K562 (cell line): Measurements from ENCODE around the gene NECTIN1. TPM values are rescaled to one million over a fixed set of nuclear protein-coding genes. Genes with fewer than 3 reads are reported as not detected.

ENCODE experiments used
- ATF3 ChIP-seq, 2 experiments: fragments of 450-650 bp in 1 of 2; sonication (generic) in 1 of 2; formaldehyde crosslinking in 1 of 2; IDR thresholded peaks in 1 of 2; conservative IDR thresholded peaks in 1 of 2; 2 replicates each; pipeline versions ENCODE4 v1.6.1 to v1.8.1; 2016 to 2023; ENCODE audit warnings: mild to moderate bottlenecking in 2 of 2, moderate library complexity in 2 of 2, inconsistent platforms in 1 of 2, missing genetic modification reagents in 1 of 2
- ELF1 ChIP-seq: fragments of 200-800 bp; sonication (Bioruptor generic); IDR thresholded peaks from 2 replicates; pipeline ENCODE4 v1.6.1; 2016; ENCODE audit warnings: missing genetic modification characterization, missing compliant biosample characterization
- GTF2E2 ChIP-seq: fragments of 200-800 bp; sonication (Bioruptor generic); IDR thresholded peaks from 2 replicates; pipeline ENCODE4 v1.6.1; 2016; ENCODE audit warnings: missing genetic modification characterization, missing compliant biosample characterization
- MLX ChIP-seq, 2 experiments: fragments of 450-650 bp in 1 of 2; sonication (generic) in 1 of 2; formaldehyde crosslinking; conservative IDR thresholded peaks; 2 replicates each; pipeline versions ENCODE4 v1.4.0 to v1.8.1; 2020 to 2022; ENCODE audit warnings: mild to moderate bottlenecking in 1 of 2, missing genetic modification reagents in 1 of 2
- TBP ChIP-seq: optimal IDR thresholded peaks from 2 replicates; pipeline ENCODE3; 2011; ENCODE audit warnings: low read depth, low read length, improper control_type of control experiment
- ZNF766 ChIP-seq: fragments of 200-800 bp; sonication (Bioruptor generic); conservative IDR thresholded peaks from 2 replicates; pipeline ENCODE4 v1.6.1; 2016; ENCODE audit warnings: missing genetic modification characterization, missing compliant biosample characterization
- polyA plus RNA-seq, 8 experiments: library from polyadenylated mRNA; depleted of rRNA in 4 of 8; stranded (reverse) in 5 of 8; unstranded in 3 of 8; fragments of >200 nt; fragmentation: Nextera tagmentation in 2 of 8; fragmentation: Illumina TruSeq in 1 of 8; extraction: Ambion mirVana in 2 of 8; extraction: Trizol in 1 of 8; gene quantifications; 2 replicates each; pipeline versions ENCODE4 v1.2.1 to v1.2.3, GENCODE V29; 2011 to 2014; ENCODE audit warnings: inconsistent platforms in 1 of 8, missing spikeins in 1 of 8
- total RNA-seq, 7 experiments: library from RNA; depleted of rRNA in 6 of 7; stranded (reverse); fragments of >200 nt in 6 of 7; fragmentation: Illumina TruSeq in 2 of 7; extraction: Trizol in 2 of 7; gene quantifications; 2 replicates each; pipeline versions ENCODE4 v1.2.1 to v1.2.3, GENCODE V29; 2011 to 2021; ENCODE audit warnings: low replicate concordance in 1 of 7
- TF ChIP-seq, protein P1 (sequence below): fragments of 450-650 bp; IDR thresholded peaks from 2 replicates; pipeline ENCODE4 v1.6.1; 2016

The NECTIN1 gene
- total and polyA plus RNA-seq, 9 of the 15 experiments (the other 6 are each of a cell fraction or from before 2014, with no cell fraction given) = 0.09 to 0.53 (median 0.23) TPM; not detected in 2

DNA sequence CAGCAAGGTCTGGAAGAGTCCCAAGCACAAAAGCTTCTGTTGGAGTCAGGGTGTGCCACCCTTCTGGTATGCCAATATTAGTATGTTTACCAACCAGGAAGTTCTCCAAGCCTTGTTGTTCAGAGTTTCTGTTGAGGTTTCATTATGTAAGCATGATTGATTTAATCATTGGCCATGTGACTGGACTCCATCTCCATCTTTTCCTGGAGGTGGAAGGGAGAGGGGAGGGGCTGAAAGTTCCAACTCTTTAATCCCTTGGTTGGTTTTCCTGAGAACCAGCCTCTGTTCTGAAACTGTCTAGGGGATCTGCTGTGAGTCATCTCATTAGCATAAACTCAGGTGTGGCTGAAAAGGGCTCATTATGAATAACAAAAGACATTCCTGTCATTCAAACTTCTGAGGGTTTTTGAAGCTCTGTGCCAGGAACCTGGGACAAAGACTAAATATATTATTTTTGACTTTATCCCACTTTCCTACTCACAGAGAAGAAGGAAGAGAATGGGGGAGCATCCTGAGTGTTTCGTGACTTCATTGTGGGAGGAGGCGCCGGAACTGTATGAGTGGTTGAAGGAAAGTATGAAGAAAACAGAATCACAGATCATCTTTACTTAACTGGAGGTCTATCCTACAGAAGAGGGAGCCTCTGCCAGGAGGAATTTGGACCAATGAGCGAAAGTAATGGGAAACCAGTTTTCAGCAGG lies 138.2 kb downstream of the NECTIN1 start (continued):
- TF ChIP-seq ATF3 (IDR thresholded peaks at IDR 0.05) (peak; percentile 60; the same call in 1 of the 2 replicates), ATF3 (CRISPR knock-in tag; conservative IDR thresholded peaks at IDR 0.05) (no peak), MLX (CRISPR knock-in tag; conservative IDR thresholded peaks at IDR 0.05) (no peak), ZNF766 (CRISPR knock-in tag) (peak; percentile 66; the same call in 1 of the 2 replicates), GTF2E2 (tag) (peak; percentile 57; the same call in 1 of the 2 replicates), ELF1 (tag) (peak; percentile 64; the same call in 1 of the 2 replicates), TBP (peak; percentile 46)
- TF ChIP-seq, protein P1, sequence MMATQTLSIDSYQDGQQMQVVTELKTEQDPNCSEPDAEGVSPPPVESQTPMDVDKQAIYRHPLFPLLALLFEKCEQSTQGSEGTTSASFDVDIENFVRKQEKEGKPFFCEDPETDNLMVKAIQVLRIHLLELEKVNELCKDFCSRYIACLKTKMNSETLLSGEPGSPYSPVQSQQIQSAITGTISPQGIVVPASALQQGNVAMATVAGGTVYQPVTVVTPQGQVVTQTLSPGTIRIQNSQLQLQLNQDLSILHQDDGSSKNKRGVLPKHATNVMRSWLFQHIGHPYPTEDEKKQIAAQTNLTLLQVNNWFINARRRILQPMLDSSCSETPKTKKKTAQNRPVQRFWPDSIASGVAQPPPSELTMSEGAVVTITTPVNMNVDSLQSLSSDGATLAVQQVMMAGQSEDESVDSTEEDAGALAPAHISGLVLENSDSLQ = peak; percentile 68
